Activated CD4-positive, alpha-beta T cell treated with anti-CD3 and anti-CD28 coated beads for 4 hours (primary cell): ENCODE results near the gene METTL1.
A peak's percentile ranks its signal among the peaks of the same experiment; 100 is the strongest.

ENCODE experiments used
- DNase-seq, 2 donors: peaks; one replicate each; pipeline ENCODE4 v3.0.0-alpha.2; 2020

The METTL1 gene

GRCh38 chr12:57767305-57767698, 4.6 kb downstream of the METTL1 start:
- DNase-seq: no peak

GRCh38 chr12:57766464-57767304, 5.2 kb downstream of the METTL1 start, which contains the start of gene CYP27B1:
TSS of gene CYP27B1 (minus strand) at chr12:57767078. CDS start at chr12:57767041, 37 bp downstream.
- DNase-seq: no peak

- no peak for DNase-seq
Observed at GRCh38 chr12:57765698-57766463, 6.0 kb downstream of the METTL1 start.

- peak; percentile 60 to 64 for DNase-seq
Observed at GRCh38 chr12:57765003-57765697, 6.8 kb downstream of the METTL1 start.

- no peak for DNase-seq
Observed at GRCh38 chr12:57764662-57765002, 7.3 kb downstream of the METTL1 start.

GRCh38 chr12:57763881-57764661, 7.8 kb downstream of the METTL1 start:
- no peak for DNase-seq

- DNase-seq: no peak
Observed at GRCh38 chr12:57762463-57762862, 9.4 kb downstream of the METTL1 start.

- no peak for DNase-seq
Observed at GRCh38 chr12:57761391-57761998, 10.4 kb downstream of the METTL1 start.

GRCh38 chr12:57760347-57760982, 11.4 kb downstream of the METTL1 start:
- no peak for DNase-seq

GRCh38 chr12:57759360-57759980, 12.4 kb downstream of the METTL1 start:
- peak; percentile 49 to 51 for DNase-seq

GRCh38 chr12:57758552-57759359, 13.1 kb downstream of the METTL1 start:
- no peak for DNase-seq

GRCh38 chr12:57757771-57758170, 14.1 kb downstream of the METTL1 start:
- no peak for DNase-seq

- DNase-seq: peak; percentile 66 to 71
Observed at GRCh38 chr12:57756406-57757341, 15.2 kb downstream of the METTL1 start.

- DNase-seq: peak; percentile 29 to 33
Observed at GRCh38 chr12:57755454-57756372, 16.2 kb downstream of the METTL1 start.

- DNase-seq: no peak
Observed at GRCh38 chr12:57755194-57755453, 16.8 kb downstream of the METTL1 start.

GRCh38 chr12:57754411-57755193, 17.3 kb downstream of the METTL1 start, which contains the start of gene MARCHF9:
TSS of gene MARCHF9 (plus strand) at chr12:57755103. CDS start at chr12:57755529, 426 bp downstream.
- DNase-seq: peak; percentile 86 to 87

GRCh38 chr12:57753756-57754337, 18.1 kb downstream of the METTL1 start:
- no peak for DNase-seq
